Prostate gland (tissue), 2 donors: Measurements from ENCODE around the gene VSTM2B.

Experiments
- POLR2A ChIP-seq: fragments of 450-650 bp; IDR thresholded peaks from one replicate; pipeline ENCODE4 v1.6.1; 2016; ENCODE audit warnings: antibody characterized with exemption, mild to moderate bottlenecking
- POLR2AphosphoS5 ChIP-seq: sonication (generic); formaldehyde crosslinking; IDR thresholded peaks from one replicate; pipeline ENCODE4 v1.6.1; 2017; ENCODE audit warnings: antibody characterized with exemption
- TF ChIP-seq, protein P1 (sequence below), 4 experiments: fragments of 200-600 bp in 2 of 4; fragments of 450-650 bp in 2 of 4; sonication (generic) in 2 of 4; IDR thresholded peaks; 1 replicate in 3 of 4; 2 replicates in 1 of 4; pipeline ENCODE4 v1.5.1; 2016 to 2019; ENCODE audit warnings: antibody characterized with exemption in 4 of 4, mild to moderate bottlenecking in 2 of 4, moderate library complexity in 2 of 4

DNA sequence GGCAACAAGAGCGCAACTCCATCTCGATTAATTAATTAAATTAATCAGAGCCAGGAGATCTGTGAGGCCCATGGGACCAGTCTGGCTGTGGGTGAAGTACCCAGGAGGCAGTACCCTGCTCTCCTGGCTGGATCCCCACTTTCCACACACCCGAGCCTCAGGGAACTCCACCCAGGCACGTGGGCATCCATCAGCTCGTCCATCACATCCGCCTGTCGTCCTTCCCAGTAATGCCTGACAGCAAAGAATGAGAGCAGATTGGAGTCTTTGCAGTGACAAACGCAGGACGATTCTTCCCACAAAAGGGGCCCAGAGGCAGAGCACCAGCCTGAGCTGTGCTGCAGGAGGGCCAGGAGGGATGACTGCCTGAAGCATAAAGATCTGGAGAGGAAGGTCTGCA lies 35.8 kb downstream of the VSTM2B start:
- TF ChIP-seq, protein P1, sequence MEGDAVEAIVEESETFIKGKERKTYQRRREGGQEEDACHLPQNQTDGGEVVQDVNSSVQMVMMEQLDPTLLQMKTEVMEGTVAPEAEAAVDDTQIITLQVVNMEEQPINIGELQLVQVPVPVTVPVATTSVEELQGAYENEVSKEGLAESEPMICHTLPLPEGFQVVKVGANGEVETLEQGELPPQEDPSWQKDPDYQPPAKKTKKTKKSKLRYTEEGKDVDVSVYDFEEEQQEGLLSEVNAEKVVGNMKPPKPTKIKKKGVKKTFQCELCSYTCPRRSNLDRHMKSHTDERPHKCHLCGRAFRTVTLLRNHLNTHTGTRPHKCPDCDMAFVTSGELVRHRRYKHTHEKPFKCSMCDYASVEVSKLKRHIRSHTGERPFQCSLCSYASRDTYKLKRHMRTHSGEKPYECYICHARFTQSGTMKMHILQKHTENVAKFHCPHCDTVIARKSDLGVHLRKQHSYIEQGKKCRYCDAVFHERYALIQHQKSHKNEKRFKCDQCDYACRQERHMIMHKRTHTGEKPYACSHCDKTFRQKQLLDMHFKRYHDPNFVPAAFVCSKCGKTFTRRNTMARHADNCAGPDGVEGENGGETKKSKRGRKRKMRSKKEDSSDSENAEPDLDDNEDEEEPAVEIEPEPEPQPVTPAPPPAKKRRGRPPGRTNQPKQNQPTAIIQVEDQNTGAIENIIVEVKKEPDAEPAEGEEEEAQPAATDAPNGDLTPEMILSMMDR (IDR thresholded peaks at IDR 0.05), result no peak
- TF ChIP-seq POLR2A (no peak), POLR2AphosphoS5 (no peak)
